Ovary (tissue), 3 donors: ENCODE measurements around the gene ZNF423.

ENCODE experiments used
- CTCF ChIP-seq, 3 donors: fragments of 450-650 bp in 2 of 3; fragments of 200-600 bp in 1 of 3; IDR thresholded peaks; one replicate each; pipeline versions ENCODE4 v1.5.1 to v1.8.0; 2016 to 2022; ENCODE audit warnings: antibody characterized with exemption in 3 of 3, mild to moderate bottlenecking in 1 of 3
- EP300 ChIP-seq: sonication (generic); formaldehyde crosslinking; IDR thresholded peaks from one replicate; pipeline ENCODE4 v1.6.1; 2017; ENCODE audit warnings: antibody characterized with exemption
- POLR2A ChIP-seq: fragments of 450-650 bp; IDR thresholded peaks from one replicate; pipeline ENCODE4 v1.6.1; 2017; ENCODE audit warnings: antibody characterized with exemption, mild to moderate bottlenecking, moderate library complexity
- donor health status: DM: no; HTN: no; CAD: no.

- TF ChIP-seq POLR2A = no peak
- TF ChIP-seq CTCF (IDR thresholded peaks at IDR 0.05) = no peak
- TF ChIP-seq EP300 = no peak
Observed at GRCh38 chr16:49675413-49675812, 180.5 kb downstream of the ZNF423 start.
